Naive B cell (primary cell): Measurements from ENCODE around the gene INPP5J. TPM values are rescaled to one million over a fixed set of nuclear protein-coding genes. Genes with fewer than 3 reads are reported as not detected.

Experiments
- ATAC-seq, 2 donors: fragments of 150-1000 bp; cut with Tn5 transposase; 2 replicates each; pipeline ENCODE4 v1.10.0; 2021; ENCODE audit warnings: low read depth in 2 of 2, mild to moderate bottlenecking in 2 of 2, moderate library complexity in 2 of 2
- DNase-seq: peaks from one replicate; pipeline ENCODE4 v3.0.0; 2022
- H3K27ac Mint-ChIP-seq, 6 donors: one replicate each; pipeline ENCODE4 v1.8.0; 2020 to 2022; ENCODE audit warnings: mild to moderate bottlenecking in 6 of 6, mixed read lengths in 6 of 6, moderate library complexity in 5 of 6, inconsistent platforms in 2 of 6
- H3K27me3 Mint-ChIP-seq, 3 donors: one replicate each; pipeline ENCODE4 v1.8.0; 2021 to 2022; ENCODE audit warnings: mixed read lengths in 3 of 3, mild to moderate bottlenecking in 1 of 3
- H3K36me3 Mint-ChIP-seq, 2 donors: one replicate each; pipeline ENCODE4 v1.8.0; 2020 to 2022; ENCODE audit warnings: mixed read lengths in 2 of 2, inconsistent platforms in 1 of 2, mild to moderate bottlenecking in 1 of 2
- H3K4me1 Mint-ChIP-seq, 3 donors: one replicate each; pipeline ENCODE4 v1.8.0; 2020 to 2022; ENCODE audit warnings: mixed read lengths in 3 of 3, inconsistent platforms in 1 of 3, mild to moderate bottlenecking in 1 of 3, moderate library complexity in 1 of 3
- H3K4me3 Mint-ChIP-seq, 8 donors: one replicate each; pipeline ENCODE4 v1.8.0; 2020 to 2022; ENCODE audit warnings: mild to moderate bottlenecking in 8 of 8, mixed read lengths in 8 of 8, moderate library complexity in 8 of 8, inconsistent platforms in 2 of 8
- H3K9me3 Mint-ChIP-seq, 7 donors: one replicate each; pipeline ENCODE4 v1.8.0; 2020 to 2022; ENCODE audit warnings: mixed read lengths in 7 of 7, mild to moderate bottlenecking in 5 of 7, inconsistent platforms in 2 of 7, moderate library complexity in 1 of 7
- polyA plus RNA-seq, 6 donors: library from polyadenylated mRNA; unstranded; fragments of 300-500 nt; fragmentation: Illumina TruSeq; gene quantifications; one replicate each; pipeline ENCODE4 v1.2.3, GENCODE V29; 2021; ENCODE audit warnings: low read depth in 6 of 6

Gene INPP5J
- polyA plus RNA-seq, 6 donors from 2014 or later, result 0.26 TPM; not detected in 5

- H3K9me3 Mint-ChIP-seq, result no peaks in the 10 kb centered on the region
- no peak for DNase-seq
- H3K27ac Mint-ChIP-seq, result no peak overlapping the region
- no peak overlapping the region for H3K4me3 Mint-ChIP-seq
- H3K4me1 Mint-ChIP-seq, result no peaks in the 10 kb centered on the region
- ATAC-seq, result no peak
- peaks cover 0 to 10% (median 9%) of the 10 kb centered on the region in 3 donors for H3K27me3 Mint-ChIP-seq
- no peaks in the 10 kb centered on the region for H3K36me3 Mint-ChIP-seq
Observed at GRCh38 chr22:31118046-31118820, 4.5 kb upstream of the INPP5J start.

GRCh38 chr22:31119026-31119717, 3.6 kb upstream of the INPP5J start:
- H3K4me3 Mint-ChIP-seq, result no peak overlapping the region
- H3K4me1 Mint-ChIP-seq, result no peaks in the 10 kb centered on the region
- DNase-seq (no peak), ATAC-seq (no peak)
- H3K27ac Mint-ChIP-seq, result no peak overlapping the region
- H3K27me3 Mint-ChIP-seq, result peaks cover 9 to 20% (median 15%) of the 10 kb centered on the region in 3 donors
- no peaks in the 10 kb centered on the region for H3K9me3 Mint-ChIP-seq
- no peaks in the 10 kb centered on the region for H3K36me3 Mint-ChIP-seq

- Mint-ChIP-seq H3K9me3 (no peaks in the 10 kb centered on the region), H3K4me3 (no peak overlapping the region), H3K27me3 (peaks cover 15 to 23% (median 21%) of the 10 kb centered on the region in 3 donors), H3K36me3 (no peaks in the 10 kb centered on the region), H3K4me1 (no peaks in the 10 kb centered on the region), H3K27ac (no peak overlapping the region)
- no peak for DNase-seq
- ATAC-seq, result no peak
Observed at GRCh38 chr22:31120230-31120629, 2.5 kb upstream of the INPP5J start.

GRCh38 chr22:31120642-31121041, 2.1 kb upstream of the INPP5J start:
- DNase-seq, result no peak
- no peak overlapping the region for H3K27ac Mint-ChIP-seq
- H3K4me1 Mint-ChIP-seq, result no peaks in the 10 kb centered on the region

GRCh38 chr22:31121403-31121802, 1.4 kb upstream of the INPP5J start:
- DNase-seq (no peak), ATAC-seq (no peak)
- Mint-ChIP-seq H3K27ac (no peak overlapping the region), H3K4me1 (no peaks in the 10 kb centered on the region), H3K36me3 (no peaks in the 10 kb centered on the region), H3K4me3 (no peak overlapping the region), H3K9me3 (no peaks in the 10 kb centered on the region), H3K27me3 (peaks cover 15 to 34% (median 30%) of the 10 kb centered on the region in 3 donors)

More at GRCh38 chr22:31120642-31121041, 2.1 kb upstream of the INPP5J start:
- Mint-ChIP-seq H3K27me3 (peaks cover 15 to 27% (median 25%) of the 10 kb centered on the region in 3 donors), H3K9me3 (no peaks in the 10 kb centered on the region), H3K4me3 (no peak overlapping the region), H3K36me3 (no peaks in the 10 kb centered on the region)
- no peak for ATAC-seq

GRCh38 chr22:31122196-31122531, 602 bp upstream of the INPP5J start:
- Mint-ChIP-seq H3K27me3 (peaks cover 15 to 34% (median 33%) of the 10 kb centered on the region in 3 donors), H3K27ac (peak overlapping the region in 2 of 6 donors; percentile 22 to 86), H3K9me3 (no peaks in the 10 kb centered on the region), H3K4me3 (peak overlapping the region in 1 of 8 donors; percentile 74), H3K4me1 (peaks cover 0 to 5% (median 2%) of the 10 kb centered on the region in 3 donors), H3K36me3 (no peaks in the 10 kb centered on the region)
- no peak for ATAC-seq
- DNase-seq, result no peak

- no peak overlapping the region for H3K4me3 Mint-ChIP-seq
Observed at GRCh38 chr22:31123292-31123602, 481 bp downstream of the INPP5J start.

GRCh38 chr22:31124290-31124689, 1.5 kb downstream of the INPP5J start:
- Mint-ChIP-seq H3K27me3 (peaks cover 15 to 43% (median 43%) of the 10 kb centered on the region in 3 donors), H3K9me3 (no peaks in the 10 kb centered on the region), H3K4me1 (peaks cover 0 to 6% (median 5%) of the 10 kb centered on the region in 3 donors), H3K27ac (peak overlapping the region in 1 of 6 donors; percentile 84), H3K36me3 (no peaks in the 10 kb centered on the region), H3K4me3 (peak overlapping the region in 2 of 8 donors; percentile 27 to 32)
- no peak for DNase-seq
- no peak for ATAC-seq

More at GRCh38 chr22:31123292-31123602, 481 bp downstream of the INPP5J start:
- Mint-ChIP-seq H3K4me1 (peaks cover 0 to 6% (median 5%) of the 10 kb centered on the region in 3 donors), H3K27ac (peak overlapping the region in 1 of 6 donors; percentile 50), H3K9me3 (no peaks in the 10 kb centered on the region), H3K36me3 (no peaks in the 10 kb centered on the region), H3K27me3 (peaks cover 15 to 43% (median 39%) of the 10 kb centered on the region in 3 donors)
- no peak for DNase-seq
- no peak for ATAC-seq

GRCh38 chr22:31124811-31125465, 2.2 kb downstream of the INPP5J start:
- peaks cover 0 to 6% (median 5%) of the 10 kb centered on the region in 3 donors for H3K4me1 Mint-ChIP-seq

GRCh38 chr22:31125521-31126117, 2.9 kb downstream of the INPP5J start:
- ATAC-seq (no peak), DNase-seq (no peak)
- H3K4me1 Mint-ChIP-seq, result peaks cover 0 to 6% (median 5%) of the 10 kb centered on the region in 3 donors
- no peak overlapping the region for H3K27ac Mint-ChIP-seq
- no peaks in the 10 kb centered on the region for H3K9me3 Mint-ChIP-seq
- H3K36me3 Mint-ChIP-seq, result no peaks in the 10 kb centered on the region
- H3K27me3 Mint-ChIP-seq, result peaks cover 15 to 34% (median 34%) of the 10 kb centered on the region in 3 donors
- H3K4me3 Mint-ChIP-seq, result peak overlapping the region in 1 of 8 donors; percentile 25

More at GRCh38 chr22:31124811-31125465, 2.2 kb downstream of the INPP5J start:
- DNase-seq, result no peak
- ATAC-seq, result no peak
- H3K27ac Mint-ChIP-seq, result no peak overlapping the region
- H3K36me3 Mint-ChIP-seq, result no peaks in the 10 kb centered on the region
- H3K27me3 Mint-ChIP-seq, result peaks cover 15 to 39% (median 38%) of the 10 kb centered on the region in 3 donors
- H3K9me3 Mint-ChIP-seq, result no peaks in the 10 kb centered on the region
- peak overlapping the region in 1 of 8 donors; percentile 25 for H3K4me3 Mint-ChIP-seq

- Mint-ChIP-seq H3K4me3 (no peak overlapping the region), H3K36me3 (no peaks in the 10 kb centered on the region), H3K9me3 (no peaks in the 10 kb centered on the region), H3K27me3 (peaks cover 15 to 34% (median 34%) of the 10 kb centered on the region in 3 donors), H3K27ac (no peak overlapping the region), H3K4me1 (peaks cover 0 to 6% (median 5%) of the 10 kb centered on the region in 3 donors)
- ATAC-seq (no peak), DNase-seq (no peak)
Observed at GRCh38 chr22:31126128-31126868, 3.5 kb downstream of the INPP5J start.

- no peaks in the 10 kb centered on the region for H3K9me3 Mint-ChIP-seq
Observed at GRCh38 chr22:31126869-31127175, 4.1 kb downstream of the INPP5J start.

More at GRCh38 chr22:31126869-31127175, 4.1 kb downstream of the INPP5J start:
- Mint-ChIP-seq H3K27ac (no peak overlapping the region), H3K36me3 (no peaks in the 10 kb centered on the region), H3K27me3 (peaks cover 15 to 34% (median 34%) of the 10 kb centered on the region in 3 donors), H3K4me1 (peaks cover 0 to 6% (median 5%) of the 10 kb centered on the region in 3 donors), H3K4me3 (no peak overlapping the region)
- DNase-seq (no peak), ATAC-seq (no peak)
